ELF-1 (cell line): Measurements from ENCODE around the gene NEK11.
"Not testable (repeated sequence)": the region's sequence is repeated elsewhere in the genome, so short reads cannot be mapped to it uniquely, and the experiment has no call there.

Source experiments
- DNase-seq: peaks from one replicate; pipeline ENCODE4 v3.0.0-alpha.2; 2016; ENCODE audit warnings: low read depth, low spot score

NEK11 gene

DNA sequence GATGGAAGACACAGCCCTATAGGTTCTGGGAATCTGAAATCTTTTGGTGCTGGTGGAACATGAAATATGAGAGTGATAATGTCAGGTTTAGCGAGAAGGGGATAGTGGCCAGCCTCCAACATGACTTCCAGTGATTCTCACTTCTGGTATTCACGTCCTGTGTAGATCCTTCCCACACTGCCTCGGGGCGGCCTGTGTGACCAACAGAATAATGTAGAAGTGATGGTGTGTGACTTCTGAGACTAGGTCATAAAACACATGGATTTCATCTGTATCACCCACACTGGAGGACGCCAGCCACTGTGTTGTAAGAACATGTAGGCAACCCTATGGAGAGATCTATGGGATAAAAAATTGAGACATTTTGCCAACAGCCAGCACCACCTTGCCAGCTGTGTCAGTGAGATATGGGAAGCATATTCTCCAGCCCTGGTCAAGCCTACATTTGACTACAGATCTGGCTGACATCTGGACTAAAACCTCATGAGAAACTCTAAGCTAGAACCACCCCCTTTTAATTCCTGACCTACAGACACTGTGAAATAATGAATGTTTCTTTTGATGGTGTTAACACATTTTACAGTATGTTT is 329.4 kb downstream of the NEK11 start:
- DNase-seq, result no peak

DNA sequence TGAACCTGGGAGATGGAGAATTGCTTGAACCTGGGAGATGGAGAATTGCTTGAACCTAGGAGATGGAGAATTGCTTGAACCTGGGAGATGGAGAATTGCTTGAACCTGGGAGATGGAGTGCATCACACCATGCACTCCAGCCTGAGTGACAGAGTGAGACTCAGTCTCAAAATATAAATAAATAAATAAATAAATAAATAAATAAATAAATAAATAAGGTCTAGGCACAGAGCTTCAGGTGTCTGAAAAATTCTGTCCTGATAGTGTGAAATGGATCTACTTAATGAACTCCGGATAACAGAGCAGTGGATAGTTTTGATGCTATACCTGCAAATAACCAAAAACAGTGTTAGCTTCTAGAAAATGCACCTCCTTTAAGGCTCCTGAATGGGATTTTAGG is 330.6 kb downstream of the NEK11 start:
- no peak for DNase-seq

DNA sequence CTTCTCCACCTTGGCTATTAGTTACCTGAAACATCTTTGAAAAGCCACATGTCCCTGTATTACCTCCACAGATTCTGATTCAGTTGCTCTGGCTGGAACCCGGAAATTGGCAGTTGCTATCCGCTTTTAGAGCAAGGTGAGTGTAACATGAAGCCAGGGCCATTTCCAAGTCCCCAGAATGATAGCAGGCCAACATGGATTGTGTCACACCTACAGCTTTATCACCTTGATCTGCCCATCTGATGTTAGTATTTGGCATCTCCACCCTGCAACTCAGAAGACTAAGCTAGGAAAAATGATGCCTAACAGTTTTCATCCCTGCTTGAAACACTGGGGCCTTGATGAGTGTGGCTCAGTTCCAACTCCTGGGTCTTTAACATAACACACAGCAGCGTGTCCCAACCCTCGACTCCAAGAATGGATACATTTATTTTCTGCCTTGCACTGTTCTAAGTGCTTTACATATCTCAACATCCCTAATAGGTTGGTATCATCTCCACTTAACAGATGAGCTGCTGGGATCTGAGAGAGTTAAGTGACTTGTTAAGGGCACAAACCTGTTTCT is 333.6 kb downstream of the NEK11 start:
- DNase-seq, result no peak

DNA sequence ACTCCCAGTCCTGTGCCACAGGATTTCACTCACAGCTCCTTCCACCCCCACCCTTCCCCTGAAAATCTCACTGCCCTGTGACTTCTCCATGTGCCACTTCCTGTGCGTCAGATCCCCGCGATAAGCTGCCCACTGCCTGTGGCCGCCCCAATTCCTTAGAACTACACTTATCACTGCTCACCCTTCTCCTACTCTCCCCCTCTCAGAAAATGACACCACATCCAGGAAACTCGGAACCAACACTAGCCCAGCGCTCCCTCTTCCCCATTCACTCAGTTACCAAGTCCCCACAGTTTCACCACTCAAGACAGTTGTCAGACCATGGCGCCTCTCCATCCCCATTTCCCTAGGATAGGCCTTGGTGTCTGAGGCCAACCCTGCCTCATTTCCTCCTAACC is 334.4 kb downstream of the NEK11 start:
- DNase-seq, result not testable (repeated sequence)

DNA sequence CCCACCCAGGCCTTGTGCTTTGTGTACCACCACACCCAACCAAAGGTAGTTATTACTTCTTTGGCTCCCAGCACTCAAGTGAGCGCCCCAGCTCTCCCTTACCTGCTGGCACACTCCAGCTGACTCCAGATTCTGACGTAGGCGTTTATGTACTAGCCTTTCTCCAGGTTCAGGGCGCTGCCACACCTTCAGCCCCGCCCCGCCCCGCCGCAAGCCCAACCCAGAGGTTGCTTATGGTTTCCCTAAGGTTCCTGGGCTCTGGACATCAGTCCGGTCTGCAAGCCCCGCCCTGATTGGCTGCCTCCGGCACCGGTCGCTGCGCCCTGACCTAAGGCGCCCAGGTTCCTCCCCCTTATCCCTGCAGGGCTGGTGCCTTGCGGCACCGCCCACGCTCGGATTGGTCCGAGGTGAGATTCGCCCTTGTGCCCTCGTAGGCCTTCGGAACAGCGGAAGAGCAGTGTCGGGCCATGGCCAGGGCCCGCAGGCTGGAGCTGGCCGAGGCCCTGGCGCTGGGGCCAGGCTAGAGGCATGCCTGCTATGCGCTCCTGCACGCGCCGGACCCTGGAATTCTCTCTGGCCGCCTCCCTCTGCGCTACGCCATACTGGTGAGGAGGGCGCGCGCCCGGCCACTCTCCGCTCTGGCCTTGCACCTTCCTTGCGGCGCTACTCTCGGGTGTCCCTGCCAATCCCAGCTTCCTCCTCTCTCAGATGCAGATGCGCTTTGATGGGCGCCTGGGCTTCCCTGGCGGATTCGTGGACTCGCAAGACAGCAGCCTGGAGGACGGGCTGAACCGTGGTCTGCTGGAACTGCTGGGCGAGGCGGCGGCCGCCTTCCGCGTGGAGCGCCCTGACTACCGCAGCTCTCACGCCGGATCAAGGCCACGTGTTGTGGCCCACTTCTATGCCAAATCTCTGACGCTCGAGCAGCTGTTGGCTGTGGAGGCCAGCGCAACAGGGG is 335.1 kb downstream of the NEK11 start:
- peak; percentile 98 for DNase-seq

DNA sequence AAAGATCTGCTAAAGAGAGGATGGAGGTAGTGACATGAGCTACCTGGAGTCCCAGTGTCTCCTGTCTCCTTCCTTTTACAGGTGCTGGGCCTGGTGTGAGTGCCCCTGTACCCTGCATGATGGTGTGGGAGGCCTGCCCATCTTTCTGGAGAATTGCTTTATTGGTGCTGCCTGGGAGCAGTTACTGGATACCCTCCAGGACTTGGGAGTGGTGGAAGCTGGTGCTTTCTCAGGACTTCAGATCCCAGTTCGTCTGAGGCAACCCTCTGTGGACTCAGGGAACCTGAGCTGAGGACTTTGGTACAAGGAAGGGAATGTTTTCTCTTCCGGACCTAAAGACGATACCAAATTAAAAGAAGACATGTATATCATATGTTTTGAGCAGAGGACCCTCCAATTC is 336.6 kb downstream of the NEK11 start:
- no peak for DNase-seq

DNA sequence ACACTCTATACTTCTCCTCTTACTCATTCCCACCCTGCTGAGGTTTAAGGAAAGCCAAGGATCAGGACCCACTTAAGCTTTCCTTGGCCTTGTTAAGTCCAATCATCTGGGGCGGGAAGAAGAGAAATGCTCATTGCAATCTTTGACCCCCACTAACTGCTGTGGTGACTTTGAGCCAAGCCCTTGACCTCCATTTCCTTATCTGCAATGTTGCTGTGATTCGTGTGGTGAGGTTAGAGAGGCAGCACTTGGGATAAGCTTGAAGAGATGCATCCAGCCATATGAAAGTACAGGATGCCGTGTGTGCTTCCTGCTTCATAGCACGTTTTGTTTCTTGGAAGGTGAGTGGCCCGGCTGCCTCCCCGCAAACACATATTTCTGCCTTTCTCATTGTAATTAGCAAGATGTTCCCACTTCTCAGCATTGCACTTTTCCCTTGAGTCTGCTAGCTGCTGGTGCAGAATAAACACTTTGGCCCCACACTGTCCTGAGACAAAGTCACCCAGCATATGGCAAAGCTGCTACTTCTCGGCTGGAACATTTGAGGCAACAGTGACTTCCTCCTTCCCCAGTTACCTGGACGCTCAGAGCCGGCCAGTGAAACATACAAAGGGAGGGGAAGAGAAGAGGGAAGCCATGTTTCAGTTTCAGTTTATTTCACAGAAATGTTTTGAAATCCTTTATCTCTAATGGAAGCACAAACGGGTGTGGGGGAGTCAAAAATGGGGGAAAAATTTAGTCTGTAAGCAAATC is 344.4 kb downstream of the NEK11 start:
- DNase-seq, result no peak

DNA sequence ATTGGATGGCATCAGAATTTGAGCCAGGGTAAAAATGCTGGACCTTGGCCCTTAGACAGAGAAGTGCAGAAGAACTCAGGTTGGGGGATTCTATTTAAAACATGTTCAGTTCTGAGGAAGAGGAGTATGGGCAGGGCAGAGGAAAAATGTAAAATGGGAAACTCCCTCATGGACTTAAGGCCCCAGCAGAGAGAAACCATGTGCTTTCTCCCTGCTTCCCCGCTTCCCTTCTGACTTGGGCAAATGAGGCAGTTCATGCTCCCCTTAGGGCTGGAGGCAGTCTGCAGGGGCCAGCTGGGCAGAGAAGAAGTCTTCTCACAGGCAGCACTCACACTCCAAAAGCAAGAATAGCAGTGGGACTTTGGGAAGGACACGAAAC is 345.0 kb downstream of the NEK11 start:
- DNase-seq, result no peak

DNA sequence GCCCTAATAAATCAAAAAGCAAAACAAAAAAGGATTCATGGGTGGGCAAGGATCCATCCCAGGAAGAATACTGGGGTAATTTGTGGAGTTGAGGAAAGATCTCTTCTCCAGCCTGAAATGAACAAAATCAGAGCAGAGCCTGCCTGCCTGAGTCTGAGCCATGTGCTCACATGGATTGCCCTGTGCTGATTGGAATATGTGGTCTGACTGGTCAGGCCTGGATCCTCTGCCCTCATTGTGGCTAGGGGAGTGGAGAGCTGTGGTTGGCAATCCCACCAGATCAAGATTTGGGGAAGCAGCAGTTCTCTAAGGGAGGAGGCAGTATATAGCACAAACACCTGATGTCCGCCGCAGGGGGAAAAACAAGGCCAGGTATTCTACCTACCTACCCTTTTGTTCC is 348.1 kb downstream of the NEK11 start:
- no peak for DNase-seq

DNA sequence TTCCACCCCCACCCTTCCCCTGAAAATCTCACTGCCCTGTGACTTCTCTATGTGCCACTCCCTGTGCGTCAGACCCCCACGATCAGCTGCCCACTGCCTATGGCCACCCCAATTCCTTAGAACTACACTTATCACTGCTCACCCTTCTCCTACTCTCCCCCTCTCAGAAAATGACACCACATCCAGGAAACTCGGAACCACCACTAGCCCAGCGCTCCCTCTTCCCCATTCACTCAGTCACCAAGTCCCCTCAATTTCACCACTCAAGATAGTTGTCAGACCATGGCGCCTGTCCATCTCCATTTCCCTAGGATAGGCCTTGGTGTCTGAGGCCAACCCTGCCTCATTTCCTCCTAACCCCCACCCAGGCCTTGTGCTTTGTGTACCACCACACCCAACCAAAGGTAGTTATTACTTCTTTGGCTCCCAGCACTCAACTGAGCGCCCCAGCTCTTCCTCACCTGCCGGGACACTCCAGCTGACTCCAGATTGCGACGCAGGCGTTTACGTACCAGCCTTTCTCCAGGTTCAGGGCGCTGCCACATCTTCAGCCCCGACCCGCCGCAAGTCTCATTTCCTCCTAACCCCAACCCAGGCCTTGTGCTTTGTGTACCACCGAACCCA is 354.3 kb downstream of the NEK11 start:
- DNase-seq, result not testable (repeated sequence)

DNA sequence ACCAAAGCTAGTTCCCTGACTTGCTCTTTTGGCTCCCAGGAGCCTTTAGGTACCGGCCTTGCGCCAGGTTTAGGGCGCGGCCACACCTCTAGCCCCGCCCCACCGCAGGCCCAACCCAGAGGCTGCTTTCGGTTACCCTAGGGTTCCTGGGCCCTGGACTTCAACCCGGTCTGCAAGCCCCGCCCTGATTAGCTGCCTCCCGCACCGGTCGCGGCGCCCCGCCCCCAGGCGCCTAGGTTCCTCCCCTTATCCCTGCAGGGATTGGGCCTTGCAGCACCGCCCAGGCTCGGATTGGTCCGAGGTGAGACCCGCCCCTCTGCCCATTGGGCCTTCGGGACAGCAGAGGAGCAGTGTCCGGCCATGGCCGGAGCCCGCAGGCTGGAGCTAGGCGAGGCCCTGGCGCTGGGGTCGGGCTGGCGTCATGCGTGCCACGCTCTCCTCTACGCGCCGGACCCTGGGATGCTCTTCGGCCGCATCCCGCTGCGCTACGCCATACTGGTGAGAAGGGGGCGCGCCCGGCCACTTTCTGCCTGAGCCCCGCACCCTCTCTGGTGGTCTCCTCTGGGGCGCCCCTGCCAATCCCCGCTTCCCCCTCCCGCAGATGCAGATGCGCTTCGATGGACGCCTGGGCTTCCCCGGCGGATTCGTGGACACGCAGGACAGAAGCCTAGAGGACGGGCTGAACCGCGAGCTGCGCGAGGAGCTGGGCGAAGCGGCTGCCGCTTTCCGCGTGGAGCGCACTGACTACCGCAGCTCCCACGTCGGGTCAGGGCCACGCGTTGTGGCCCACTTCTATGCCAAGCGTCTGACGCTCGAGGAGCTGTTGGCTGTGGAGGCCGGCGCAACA is 355.0 kb downstream of the NEK11 start, which contains the start of gene NUDT16:
NUDT16 (plus strand) TSS at position 330 of the 847 bp plus-strand sequence; CDS start at position 361, 31 bp downstream.
- peak; percentile 100 for DNase-seq

DNA sequence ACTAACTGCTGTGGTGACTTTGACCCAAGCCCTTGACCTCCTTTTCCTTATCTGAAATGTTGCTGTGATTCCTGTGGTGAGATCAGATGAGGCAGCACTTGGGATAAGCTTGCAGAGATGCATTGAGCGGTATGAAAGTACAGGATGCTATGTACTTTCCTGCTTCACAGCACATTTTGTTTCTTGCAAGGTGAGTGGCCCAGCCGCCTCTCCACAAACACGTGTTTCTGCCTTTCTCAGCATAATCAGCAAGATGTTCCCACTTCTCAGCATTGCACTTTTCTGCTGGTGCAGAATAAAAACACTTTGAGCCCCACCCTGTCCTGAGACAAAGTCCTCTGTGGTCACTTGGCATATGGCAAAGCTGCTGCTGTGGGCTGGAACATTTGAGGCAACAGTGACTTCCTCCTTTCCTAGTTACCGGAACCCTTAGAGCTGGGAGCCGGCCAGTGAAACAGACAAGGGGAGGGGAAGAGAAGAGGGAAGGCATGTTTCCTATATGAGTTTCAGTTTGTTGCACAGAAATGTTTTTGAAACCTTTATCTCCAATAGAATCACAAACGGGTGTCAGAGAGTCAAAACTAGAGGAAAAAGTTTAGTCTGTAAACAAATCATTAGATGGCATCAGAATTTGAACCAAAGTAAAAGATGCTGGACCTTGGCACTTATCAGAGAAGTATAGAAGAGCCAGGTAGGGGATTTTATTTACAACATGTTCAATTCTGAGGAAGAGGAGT is 359.9 kb downstream of the NEK11 start:
- DNase-seq, result no peak

DNA sequence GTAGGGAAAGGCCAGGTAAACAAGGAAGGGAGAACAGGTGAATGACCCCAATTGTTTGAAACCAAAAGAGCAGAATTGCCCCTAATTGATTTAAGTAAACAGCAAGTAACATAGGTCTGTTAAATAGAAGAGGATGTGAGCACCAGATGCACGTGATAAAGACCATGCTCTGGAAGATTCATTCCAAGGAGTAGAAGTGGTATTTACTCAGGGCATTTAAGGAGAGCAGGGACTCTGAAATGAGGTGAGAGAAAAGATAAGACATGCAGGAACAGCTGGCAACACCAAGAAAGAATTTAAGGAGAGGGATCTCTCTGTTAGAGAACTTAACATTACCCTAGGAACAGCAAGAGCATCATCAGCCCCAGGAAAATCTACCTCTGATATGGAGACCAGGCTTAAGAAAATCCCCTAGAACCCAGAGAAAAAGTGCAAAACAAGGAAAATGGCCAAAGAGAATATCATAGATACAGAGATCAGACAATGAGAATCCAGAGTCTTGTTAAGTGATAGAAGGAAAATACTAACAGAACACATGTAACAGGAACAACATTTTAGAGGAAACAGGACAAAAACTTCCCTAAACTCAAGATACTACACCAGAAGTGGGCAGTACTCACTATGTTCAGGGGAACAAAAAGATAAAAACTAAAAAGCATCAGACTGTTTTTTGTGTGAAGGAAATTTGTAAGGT is 361.3 kb downstream of the NEK11 start:
- DNase-seq, result no peak

DNA sequence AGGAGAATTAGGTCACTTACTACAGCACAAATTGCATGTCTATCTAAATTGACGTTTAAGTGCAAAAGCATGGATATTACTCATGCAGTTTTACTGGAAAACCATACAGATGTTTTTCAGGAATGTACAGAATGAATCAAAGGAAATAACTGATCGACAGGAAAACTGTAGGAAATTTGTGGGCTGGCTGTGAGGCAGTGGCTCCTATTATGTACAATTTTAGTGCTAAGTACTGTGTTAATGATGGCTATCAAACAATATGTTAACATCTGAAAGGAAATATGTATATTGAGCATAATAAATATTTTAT is 361.8 kb downstream of the NEK11 start:
- DNase-seq, result no peak

DNA sequence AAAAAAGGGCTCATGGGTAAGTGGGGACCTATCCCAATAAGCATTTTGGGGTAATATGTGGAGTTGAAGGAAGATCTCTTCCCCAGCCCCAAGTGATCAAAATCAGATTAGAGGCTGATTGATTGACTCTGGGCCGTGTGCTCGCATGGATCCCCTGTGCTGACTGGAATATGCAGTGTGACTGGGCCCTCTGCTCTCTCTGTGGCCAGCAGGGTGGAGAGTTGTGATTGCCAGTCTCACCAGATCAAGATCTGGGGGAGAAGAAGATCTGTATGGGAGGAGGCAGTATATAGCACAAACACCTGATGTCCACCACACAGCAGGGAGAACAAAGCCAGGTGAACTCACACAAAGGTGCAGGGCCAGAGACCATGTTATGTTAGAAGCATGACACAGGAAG is 363.7 kb downstream of the NEK11 start:
- no peak for DNase-seq

DNA sequence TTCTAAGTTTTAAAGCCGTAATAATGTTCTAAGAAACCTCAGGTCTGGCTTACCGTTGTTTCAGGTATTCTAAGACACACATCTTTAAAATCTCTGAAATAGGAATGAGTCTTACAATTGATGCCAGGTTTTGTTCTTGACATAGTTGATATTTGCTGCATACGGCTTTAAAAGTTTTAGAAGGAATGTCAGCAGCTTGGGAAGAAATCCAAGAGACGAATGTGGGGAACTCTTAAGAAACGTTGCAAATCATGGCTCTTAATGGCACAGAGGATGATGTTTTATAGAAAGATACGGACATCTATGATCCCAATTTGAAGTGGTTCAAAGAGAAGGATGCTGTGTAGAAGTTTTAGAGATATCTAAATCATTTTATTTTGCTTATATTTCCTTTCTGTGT is 366.4 kb downstream of the NEK11 start:
- DNase-seq, result no peak

DNA sequence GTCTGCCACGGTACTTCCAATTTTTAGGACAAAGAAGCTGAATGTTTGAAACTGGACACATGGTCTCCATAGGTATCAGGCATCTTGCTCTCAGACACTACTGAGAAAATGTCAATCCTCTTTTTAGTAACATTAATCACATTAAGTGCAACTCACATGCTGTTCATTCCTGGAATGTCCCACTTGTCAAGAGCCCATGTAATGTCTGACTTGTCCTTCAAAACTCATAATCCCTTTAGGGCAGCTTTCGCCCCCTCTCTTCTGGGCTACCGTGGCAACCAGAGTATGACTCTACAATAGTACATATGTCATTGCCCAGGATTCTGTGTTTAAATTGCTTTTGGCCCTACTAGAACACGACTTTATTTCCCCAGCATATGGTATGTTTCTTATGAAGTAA is 367.2 kb downstream of the NEK11 start:
- no peak for DNase-seq

DNA sequence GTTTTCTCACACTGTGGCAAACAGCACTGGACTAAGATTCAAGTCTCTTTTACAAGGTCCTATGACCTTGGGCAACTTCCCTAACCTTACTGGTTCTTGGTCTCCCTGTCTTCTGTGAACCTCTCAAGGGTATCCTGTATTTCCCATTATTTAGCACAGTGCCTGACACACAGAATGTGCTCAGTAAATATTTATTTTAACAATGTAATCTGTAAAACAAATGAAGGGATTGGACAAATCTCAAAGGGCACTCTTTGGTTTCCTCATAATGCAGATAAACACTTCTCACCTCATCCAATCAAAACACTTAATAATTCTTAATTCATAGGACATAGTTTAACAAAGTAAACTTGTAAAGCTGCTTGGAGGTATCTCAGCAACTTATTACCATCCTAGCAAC is 367.7 kb downstream of the NEK11 start:
- no peak for DNase-seq

DNA sequence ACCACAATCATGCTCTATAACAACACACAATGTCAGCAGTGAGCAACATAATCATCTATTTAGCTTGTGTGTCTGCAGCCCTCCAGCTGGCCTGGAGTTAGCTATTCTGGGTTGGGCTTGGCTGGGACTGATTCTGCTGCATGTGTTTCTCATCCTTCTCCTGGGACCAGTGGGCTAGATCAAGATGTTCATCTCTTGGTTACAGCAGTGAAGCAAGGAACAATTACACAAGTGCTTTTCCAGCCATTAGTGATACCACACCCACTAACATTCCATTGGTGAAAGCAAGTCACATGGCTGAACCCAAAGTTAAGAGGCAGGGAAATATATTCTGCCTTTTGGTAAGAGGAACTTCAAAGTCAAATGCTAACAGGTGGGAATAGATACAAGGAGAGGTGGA is 369.5 kb downstream of the NEK11 start:
- no peak for DNase-seq

DNA sequence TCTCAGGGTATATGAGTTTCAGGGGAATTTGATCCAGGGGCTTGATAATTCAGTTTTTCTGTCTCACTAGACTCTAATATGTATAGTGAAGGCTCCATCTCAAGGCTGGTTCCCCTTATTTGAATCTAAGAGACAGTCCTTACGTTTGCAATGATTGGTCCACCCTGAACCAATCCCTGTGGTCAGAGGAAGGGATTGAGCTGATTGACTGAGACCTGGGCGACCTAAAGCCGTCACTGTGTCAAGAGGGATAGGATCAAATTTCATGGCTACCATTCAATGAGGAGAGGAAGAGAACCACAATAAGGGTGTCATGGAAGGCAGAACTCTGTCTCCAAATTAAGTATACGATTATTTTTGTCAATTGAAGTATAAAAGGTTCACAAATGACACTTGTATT is 371.2 kb downstream of the NEK11 start:
- DNase-seq, result no peak
